ENCODE data around the gene TNFRSF8.

Gene TNFRSF8

DNA sequence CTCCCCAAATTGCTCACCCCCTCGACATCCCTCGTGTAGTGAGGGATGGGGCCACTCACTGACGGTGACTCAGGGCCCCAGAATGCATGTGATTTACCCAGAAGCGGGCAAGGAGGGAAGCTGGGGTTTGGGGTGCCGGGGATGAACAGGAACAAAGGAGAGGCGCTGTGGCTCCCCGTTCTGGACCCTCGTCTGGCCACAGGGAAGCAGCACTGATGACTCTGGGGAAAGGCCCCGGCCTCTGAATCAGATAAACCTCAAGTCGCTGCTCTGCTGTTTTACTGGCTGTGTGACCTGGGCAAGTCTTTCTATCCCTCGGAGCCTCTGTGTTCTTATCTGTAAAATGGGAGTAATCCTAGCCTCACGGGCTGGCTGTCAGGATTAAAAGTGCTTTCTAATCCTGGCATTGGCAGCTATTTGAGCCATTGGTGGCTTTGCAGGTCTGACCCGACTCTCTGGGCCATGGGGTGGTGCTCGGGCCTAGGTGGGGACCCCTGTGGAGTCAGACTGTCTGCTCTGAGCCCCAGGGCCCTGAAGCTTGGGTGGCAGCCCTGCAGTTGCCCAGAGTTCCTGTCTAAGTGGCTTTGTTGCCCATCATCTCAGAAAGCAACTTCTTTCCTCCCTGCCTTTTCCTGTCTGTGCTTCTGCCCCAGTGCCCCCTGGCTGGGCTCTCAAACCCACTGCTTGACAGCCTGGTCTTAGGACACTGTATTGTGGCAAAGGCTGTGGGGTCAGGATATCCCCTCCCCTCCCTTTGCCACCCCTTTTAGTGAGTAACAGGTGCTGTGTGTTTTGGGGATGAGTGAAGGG, 109.1 kb downstream of the TNFRSF8 start:
- no peak overlapping the region for H3K4me3 ChIP-seq (ENCODE audit: low read depth, low read length)
- TF ChIP-seq, protein P1, sequence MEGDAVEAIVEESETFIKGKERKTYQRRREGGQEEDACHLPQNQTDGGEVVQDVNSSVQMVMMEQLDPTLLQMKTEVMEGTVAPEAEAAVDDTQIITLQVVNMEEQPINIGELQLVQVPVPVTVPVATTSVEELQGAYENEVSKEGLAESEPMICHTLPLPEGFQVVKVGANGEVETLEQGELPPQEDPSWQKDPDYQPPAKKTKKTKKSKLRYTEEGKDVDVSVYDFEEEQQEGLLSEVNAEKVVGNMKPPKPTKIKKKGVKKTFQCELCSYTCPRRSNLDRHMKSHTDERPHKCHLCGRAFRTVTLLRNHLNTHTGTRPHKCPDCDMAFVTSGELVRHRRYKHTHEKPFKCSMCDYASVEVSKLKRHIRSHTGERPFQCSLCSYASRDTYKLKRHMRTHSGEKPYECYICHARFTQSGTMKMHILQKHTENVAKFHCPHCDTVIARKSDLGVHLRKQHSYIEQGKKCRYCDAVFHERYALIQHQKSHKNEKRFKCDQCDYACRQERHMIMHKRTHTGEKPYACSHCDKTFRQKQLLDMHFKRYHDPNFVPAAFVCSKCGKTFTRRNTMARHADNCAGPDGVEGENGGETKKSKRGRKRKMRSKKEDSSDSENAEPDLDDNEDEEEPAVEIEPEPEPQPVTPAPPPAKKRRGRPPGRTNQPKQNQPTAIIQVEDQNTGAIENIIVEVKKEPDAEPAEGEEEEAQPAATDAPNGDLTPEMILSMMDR (IDR thresholded peaks at IDR 0.05; ENCODE audit: borderline replicate concordance, insufficient read depth, low read depth, low read length): no peak

DNA sequence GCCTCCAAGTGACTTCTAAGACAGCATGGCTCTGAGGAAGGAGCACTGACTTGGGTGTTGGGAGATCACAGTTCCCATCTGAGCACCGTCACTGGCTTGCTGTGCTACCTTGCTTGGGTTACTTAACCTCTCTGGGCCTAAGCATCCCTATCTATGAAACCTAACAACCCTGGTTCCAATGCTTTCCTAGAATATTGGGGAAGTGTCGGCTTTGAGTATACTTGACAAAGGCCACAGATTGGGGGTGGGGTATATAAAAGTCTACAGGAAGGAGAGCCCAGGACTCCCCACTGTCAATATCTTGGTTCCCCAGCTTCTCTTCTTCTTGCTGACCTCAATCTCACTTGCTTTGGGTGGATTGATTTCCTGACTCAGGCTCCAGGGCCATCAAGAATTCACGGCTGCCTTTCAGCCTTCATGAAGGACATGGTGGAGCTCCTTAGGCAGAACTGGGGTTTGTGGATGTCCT, 110.0 kb downstream of the TNFRSF8 start:
- TF ChIP-seq, protein P1 (IDR thresholded peaks at IDR 0.05; ENCODE audit: borderline replicate concordance, insufficient read depth, low read depth, low read length): no peak
- no peak overlapping the region for H3K4me3 ChIP-seq (ENCODE audit: low read depth, low read length)

DNA sequence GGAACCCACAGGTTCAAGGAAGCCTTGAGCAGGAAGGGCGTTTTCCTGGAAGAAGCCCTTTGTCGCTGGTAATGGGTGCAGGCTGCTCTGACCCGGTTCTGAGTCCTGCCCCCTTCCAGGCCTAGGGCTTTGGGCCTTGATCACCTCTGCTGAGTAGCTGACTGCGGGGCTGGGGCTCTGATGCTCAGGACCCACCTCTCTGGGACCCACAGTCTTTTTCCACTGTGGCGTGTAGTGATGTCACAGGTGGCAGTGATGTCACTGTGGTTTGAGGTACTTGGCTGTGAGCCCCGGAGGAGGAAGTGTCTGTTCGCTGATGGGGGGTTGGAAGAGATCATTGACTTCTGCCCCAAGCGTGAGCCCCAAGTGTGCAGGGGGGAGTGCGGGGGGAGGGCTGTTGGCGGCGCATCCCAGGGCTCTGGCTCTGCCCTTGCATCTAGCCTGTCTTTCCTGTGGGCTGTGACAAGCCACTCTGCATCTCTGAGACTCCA, 110.6 kb downstream of the TNFRSF8 start:
- TF ChIP-seq, protein P1 (IDR thresholded peaks at IDR 0.05; ENCODE audit: borderline replicate concordance, insufficient read depth, low read depth, low read length): no peak
- no peak overlapping the region for H3K4me3 ChIP-seq (ENCODE audit: low read depth, low read length)

DNA sequence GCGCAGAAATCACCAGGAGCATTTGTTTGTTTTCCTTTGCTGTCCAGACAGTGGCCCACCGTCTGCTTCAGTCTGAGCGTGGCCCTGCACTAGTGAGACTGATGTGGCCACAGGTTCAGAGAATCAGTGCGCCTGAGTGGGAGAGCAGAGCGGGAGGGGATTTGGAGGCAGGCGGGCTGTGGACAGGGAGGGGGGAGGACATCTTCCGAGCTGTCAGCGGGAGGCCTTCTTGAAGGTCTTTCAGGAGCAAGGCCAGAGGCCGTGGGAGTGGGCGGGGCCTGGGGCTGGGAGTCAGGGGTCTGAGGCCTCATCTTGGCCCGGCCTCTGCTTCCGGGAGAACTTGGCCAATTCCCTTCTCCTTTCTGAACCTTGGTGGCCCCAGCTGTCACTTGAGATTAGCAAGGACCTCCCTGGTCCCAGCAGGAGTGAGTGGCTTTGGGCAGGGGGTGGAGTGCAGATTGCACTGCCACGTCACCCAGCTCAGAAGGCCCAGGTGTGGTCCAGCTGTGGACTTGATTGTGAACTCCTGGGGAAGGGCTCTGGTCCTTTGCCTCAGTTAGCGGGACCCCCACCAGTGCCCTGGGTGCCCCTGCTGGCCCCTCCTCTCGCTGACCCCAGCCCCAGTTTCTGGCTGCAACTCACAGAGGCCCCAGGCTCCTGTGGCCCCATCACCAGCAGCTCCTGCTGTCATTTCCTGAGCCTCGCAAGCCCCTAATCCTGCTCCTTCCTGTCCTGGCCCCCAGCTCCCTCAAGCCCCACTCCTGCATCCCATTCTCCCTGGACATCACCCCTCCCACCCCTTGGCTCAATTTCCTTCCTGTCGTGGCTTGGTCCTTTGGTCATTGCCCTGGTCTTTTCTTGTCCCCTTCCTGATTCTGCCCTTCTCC, 112.1 kb downstream of the TNFRSF8 start:
- TF ChIP-seq, protein P1 (IDR thresholded peaks at IDR 0.05; ENCODE audit: borderline replicate concordance, insufficient read depth, low read depth, low read length): no peak
- H3K4me3 ChIP-seq (ENCODE audit: low read depth, low read length): no peak overlapping the region

DNA sequence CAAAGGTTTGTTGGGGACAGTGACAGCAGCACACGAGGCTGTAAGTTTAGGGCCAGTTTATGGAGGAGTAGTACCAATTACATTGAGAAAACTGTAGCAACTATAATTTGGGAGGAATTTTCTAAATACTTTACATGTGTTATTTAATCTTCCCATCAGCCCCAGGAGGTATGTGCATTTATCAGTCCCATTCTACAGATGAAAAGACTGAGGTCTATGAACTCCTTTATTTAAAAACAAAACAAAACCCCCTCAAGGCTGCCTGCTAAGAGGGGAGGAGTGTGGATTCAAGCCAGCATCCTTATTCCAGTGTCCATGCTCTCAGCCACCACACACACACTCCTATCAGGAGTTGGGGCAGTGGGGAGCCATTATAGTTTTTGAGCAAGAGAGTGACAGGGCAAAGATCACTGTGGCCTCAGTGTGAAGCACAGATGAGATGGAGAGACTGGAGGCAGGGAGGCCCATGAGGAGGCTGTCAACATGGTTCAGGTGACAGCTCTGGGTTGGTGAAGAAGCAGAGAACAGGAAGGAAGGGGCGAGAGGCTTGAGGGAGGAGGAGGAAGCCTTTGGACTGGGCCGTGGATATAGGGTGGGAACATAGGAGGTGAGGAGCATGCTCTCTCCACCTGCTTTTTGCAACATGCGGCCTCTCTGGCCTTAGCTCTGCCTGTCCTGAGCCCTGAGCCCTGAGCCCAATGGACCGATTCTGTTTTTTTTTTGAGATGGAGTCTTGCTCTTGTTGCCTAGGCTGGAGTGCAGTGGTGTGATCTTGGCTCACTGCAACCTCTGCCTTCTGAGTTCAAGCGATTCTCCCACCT, 113.4 kb downstream of the TNFRSF8 start:
- no peak overlapping the region for H3K4me3 ChIP-seq (ENCODE audit: low read depth, low read length)
- TF ChIP-seq, protein P1 (IDR thresholded peaks at IDR 0.05; ENCODE audit: borderline replicate concordance, insufficient read depth, low read depth, low read length): no peak

DNA sequence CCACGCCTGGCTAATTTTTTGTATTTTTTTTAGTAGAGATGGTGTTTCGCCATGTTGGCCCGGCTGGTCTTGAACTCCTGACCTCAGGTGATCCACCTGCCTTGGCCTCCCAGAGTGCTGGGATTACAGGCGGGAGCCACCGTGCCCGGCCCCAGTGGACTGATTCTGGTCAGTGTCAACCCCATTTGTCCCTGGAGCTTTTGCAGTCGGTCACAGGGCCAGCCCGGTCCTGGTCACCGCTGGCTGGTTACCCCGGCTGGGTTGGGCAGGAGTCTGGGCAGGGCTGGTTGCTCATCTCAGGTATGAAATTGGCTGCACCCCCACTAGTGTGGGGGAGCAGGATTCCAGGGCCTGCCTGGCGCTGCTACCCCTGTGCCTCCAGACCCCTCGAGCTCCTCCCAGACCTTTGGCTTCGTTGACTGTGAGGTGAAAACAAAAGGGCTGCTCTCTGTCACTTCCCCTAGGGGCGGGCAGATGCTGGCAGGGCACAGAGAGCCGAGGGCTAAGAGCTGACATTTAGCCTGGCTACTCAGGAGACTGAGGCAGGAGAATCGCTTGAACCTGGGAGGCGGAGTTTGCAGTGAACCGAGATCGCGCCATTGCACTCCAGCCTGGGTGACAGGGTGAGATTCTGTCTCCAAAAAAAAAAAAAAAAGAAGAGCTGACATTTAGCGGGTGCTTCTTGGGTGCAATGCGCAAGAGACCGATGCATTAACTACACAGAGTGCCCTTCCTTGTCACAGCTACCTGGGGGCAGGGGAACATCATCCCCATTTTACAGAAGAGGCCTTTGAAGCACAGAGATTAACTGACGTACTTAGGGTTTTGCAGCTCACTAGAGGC, 114.3 kb downstream of the TNFRSF8 start:
- H3K4me3 ChIP-seq (ENCODE audit: low read depth, low read length): no peak overlapping the region
- TF ChIP-seq, protein P1 (IDR thresholded peaks at IDR 0.05; ENCODE audit: borderline replicate concordance, insufficient read depth, low read depth, low read length): no peak
